GM19238 (cell line): Measurements from ENCODE around the gene RALGPS1.

Experiments
- DNase-seq: peaks from one replicate; pipeline ENCODE4 v3.0.0; 2011; ENCODE audit warnings: low spot score; ENCODE audit not compliant: insufficient read length

RALGPS1 gene

DNA sequence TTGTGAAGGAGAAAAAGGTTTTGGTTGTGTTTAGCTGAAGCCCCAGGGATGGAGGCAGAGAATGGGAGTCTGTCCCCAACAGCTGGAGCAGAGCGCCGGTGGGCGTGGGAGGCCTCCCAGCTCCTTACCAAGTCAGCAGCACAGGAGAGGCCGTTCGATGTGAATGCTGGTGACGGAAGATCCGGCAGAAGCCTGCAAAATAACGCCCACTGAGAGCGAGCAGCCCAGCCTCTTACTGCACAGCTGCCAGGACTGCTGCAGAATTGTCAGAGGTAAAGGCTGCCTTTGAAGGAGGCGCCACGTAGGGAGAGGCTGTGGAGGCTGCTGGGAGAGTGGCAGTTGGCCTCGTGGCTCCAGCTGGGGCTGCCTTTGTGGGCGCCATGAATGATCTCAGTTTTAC, 181.6 kb downstream of the RALGPS1 start:
- no peak for DNase-seq

DNA sequence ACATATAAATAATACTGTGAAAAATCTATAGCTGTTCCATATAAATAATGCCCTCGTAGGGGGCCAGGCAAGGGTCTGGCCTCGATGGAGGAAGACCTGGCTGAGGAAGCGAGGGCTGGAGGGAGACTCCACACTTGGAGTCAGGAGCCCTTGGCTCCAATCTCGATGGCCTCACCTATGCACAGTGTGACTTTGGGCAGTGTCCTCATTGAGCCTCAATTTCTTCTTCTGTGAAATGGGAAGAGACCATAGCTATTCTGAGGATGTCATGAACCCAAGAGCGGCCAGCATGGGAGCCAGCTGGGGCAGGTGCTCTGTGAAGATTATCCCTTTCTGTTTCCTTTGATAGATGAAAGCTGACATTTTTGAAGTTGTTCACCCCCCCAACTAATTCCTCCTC, 183.1 kb downstream of the RALGPS1 start:
- no peak for DNase-seq

DNA sequence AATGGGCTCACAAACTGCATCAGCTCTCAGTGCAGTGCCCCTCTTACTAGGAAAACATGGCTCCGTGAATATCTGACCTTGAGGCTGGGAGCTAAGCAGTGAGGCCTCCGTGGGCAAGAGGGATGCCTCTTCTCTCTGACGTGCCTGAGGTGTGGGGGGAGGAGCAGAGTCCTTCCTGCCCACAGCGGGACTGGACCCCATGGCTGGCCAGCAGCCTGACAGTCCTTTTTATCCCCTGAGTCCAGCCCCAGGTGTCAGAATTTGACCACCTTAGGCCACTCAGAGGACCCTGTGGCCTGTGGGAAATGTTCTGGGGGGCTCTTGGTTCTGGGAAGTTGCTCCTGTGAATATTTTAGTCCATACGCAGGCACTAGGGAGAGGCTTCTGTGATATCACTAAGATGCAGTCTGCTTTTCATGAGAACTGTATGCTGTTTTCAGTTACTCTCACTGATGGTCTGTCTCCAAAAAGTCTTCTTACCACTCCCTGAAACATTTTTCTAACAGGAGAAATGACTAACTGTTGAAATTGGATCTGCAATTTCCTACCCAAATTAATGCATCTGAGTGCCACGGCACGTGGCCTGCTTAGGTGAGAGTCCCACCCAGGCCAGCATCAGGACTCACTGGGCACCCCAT, 184.5 kb downstream of the RALGPS1 start:
- DNase-seq, result no peak

DNA sequence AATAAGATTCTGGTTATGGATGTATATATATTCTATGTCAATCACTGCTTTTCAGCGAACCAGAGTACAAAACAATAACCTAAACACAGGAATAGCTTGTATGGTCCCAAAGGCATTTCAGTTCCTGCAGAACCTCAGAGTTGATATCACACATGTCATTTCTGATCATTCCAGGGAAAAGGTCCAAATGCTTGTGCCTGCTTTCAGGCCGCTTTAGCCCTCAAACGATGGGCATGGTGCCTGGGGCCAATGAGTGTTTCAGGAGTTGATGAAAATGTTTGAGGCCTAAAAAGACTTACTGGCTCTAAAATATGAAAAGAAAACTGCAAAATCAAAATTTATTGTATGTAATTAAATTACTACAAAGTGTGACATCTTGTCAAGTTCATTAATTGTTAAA, 185.1 kb downstream of the RALGPS1 start:
- no peak for DNase-seq

DNA sequence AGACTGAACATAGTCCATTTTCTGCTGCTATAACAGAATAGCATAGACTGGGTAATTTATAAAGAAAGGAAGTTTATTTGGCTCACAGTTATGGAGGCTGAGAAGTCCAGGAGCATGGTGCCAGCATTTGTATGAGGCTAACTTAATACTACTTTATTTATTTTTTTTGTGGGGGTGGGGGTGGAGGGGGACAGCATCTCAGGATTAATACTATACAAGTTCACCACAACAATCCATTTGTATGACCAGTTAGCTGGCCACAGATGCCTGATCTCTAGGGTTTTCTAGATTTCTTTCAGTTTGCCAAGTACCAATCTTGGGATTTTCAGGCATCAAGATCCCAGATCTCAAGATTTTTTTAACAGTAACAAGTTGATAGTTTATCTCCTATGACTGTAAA, 187.6 kb downstream of the RALGPS1 start:
- no peak for DNase-seq

DNA sequence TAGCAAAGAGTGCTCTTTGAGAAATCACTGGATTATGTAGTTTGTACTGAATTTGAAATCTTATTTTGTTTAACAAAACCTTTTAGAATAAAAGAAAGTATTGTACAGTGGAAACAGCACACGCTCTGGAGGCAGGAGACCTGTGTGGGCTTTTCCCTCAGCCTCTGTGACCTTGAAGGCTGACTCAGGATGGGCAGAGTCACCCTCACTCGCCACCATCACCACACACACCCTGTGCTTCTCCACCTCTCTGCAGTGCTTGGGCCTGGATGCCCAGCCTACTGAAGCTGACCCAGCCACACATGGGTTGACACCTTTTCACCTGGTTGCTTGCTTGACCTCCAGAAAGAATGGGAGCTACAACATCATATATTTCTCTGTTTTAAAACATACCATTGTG, 188.2 kb downstream of the RALGPS1 start:
- no peak for DNase-seq

DNA sequence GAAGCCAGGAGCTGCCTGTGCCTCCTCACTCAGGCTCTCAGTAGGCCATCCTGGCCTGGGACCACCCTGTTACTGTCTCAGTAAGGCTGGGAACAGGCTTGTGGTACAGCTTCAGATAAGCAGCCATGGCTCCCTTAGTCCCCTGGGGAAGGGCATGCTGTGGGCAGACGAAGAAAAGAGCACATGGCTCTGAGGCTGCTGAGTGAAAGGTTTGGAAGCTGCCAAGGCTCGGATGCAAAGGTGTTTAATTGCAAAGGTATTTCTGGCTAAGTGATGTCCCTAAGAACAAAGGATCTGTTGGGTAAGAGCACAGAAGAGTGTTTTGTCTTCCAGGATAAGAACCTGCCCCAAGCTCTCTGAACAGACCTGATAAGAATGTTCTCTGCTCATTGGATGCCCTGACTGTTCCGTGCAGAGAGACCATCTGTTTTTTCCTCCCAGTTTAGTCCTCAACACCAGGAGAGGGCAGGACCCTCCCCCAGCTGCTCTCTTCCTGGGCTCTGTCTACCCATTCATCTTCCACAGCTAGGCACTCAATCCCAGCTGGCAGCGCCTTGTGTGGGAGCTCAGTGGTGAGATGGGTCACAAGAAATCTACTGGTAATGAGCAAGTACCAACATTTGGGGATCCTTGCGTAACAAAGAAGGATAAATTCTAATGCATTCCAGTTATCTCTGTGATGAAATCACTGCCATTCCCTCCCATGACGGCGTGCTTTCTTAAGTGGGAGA, 190.2 kb downstream of the RALGPS1 start:
- DNase-seq, result no peak

DNA sequence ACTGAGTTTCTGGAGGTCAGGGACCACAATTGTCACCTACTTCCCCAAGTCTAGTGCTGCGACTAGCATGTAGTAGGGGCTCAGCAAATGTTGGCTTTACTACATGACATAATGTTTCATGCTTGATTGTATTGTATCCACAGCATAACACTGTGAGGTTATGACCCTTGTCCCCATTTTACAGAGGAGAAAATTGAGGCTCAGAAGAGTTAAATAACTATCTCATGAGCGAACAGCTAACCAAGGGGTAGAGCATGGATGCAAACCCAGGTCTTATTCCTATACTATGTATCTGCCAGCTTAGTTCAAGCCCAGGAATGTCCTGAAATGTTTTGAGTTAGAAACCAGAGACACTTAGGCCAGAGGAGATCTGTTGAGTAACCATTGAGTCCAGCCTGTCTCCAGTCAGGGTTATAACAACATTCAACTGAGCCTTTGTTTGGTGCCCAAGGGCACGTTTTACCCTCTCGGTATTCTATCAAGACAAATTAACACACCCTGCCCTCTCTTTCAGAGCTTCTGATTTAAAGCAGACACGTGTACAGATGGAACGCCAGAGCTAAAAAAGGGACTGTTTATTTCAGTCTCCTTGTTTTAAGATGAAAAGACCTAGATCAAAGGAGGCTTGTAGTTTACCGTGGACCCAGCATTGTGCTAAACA, 191.4 kb downstream of the RALGPS1 start:
- no peak for DNase-seq

DNA sequence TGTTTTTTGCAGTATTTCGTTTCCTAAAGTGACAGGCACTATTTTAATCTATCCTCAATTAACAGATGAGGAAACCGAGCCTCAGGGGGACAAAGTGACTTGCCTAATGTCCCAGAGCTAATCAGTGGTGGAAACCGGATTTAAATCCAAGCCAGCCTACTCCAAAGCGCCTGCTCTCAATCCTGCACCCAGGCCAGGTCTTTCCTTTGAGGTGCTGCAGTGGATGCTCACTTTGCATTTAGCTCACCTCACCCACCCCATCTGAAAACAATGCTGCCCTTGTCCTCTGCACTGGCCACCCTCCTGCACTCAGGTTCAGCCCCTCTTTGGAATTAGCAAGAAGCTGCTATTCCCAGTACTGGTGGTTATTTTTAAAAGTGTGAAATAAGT, 191.9 kb downstream of the RALGPS1 start:
- no peak for DNase-seq

DNA sequence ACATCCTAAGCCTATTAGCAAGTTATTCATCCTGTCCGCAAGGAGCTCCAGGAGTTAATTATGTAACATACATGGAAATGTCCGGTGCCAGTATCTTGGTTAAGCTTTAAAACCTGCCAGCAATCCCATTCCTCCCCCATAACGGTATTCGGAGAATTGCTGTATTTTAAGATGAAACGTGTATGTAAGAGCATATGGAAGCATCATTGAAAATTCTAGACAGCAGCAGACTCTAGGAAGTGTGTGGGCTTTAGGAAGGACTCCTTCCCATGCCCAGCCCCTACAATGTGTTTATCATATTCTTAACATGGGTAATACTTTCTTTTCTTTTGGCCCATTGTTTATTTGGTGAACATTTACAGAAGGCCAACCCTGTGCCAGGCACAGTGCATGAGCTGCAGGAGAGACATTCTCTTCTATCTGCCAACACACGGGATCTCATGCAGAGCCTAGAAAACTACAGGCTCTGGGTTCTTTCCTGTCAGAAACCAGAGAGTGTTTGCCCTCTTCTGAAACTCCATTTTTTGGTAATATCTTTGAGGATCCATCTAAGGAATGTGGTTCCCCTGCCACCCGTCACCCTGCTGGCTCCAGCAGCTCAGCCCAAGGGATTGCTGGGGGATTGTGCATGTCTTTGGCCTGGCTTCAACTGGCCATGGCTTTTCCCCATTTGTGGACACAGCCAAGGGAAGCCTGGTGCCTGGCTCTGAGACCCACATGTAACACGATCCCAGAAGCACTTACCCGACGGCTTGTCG, 192.8 kb downstream of the RALGPS1 start:
- DNase-seq, result no peak

DNA sequence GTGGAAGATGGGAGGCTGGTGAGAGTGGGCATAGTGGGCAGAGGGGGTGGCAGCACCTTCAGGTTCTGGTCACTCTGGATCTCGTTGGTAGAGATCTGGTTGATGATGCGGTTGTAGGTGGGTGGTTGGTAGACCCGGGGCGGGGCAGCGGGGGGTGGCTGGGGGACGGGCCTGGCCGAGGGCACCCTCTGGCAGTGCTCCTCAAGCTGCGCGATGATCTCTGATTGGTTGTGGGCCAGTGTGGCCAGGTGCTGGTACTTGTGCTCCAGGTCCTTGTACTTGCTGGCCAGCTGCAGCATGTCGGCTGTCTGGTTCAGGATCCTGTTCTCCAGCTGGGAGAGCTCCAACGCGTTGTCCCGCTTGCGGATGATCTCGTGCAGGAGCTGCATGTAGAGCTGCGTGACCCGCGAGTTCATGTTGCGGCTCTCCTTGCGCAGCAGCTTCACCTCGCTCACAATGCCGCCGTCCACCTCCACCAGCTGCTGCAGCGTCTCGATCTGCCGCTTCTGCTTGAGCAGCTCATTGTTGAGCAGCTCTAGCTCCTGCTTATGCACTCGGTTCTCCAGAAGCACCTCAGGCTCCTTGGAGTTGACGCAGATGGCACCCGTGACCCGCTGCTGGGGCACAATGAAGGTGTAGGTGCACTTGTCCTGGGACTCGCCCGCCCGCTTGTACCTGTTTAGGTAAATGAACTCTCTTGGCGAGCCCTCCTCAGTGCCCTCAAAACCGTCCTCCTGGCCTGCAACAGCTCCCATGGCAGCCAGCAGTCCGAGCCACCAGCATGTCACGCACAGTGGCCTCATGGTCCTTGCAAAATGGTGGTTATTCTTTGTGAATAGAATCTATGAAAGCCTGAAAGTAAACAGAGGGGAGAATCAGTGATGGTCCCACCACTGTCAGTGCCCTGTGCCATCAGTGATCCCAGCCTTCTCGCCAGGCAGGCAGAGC, 193.6 kb downstream of the RALGPS1 start:
- no peak for DNase-seq

DNA sequence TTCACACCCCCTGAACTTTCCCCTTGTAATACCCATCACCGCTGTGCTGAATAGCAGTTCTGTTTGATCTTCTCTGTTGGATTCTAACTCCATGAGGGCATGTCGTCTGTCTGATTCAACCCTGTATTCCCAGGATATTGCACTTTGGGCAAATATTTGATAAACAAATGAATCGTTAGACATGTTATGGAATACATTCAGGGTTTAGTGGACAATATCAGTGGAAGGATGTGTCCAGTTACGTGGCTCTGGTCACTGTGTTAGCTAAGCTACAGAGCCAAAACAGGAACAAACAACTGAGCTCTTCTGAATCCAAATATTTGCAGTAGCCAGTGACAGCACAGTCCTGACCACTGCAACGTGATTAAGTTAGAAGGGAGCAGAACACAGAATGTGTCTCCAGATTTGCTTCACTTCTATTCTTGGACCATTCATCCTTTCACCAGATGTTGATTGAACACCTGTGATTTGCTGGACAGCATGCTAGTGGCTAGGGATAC, 194.7 kb downstream of the RALGPS1 start:
- DNase-seq, result no peak

DNA sequence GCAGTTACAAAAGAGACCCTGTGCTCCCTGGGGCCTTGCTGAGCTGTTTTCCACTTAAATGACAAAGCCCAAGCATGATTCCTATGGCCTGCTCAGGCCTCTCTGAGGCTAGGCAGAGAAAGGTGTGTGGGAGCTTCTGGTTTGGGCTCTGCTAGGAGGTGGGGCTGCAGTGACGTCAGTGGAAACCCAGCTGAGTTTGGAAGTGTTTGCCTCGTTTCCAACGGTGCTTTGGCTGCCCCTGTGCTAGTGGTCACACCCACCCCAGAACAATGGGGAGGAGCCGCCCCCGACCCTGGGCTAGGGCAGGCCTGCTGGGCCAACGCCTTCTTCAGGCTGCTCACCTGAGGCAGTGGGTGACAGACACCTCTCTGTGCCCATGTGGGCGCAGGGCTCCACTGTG, 197.5 kb downstream of the RALGPS1 start:
- no peak for DNase-seq

DNA sequence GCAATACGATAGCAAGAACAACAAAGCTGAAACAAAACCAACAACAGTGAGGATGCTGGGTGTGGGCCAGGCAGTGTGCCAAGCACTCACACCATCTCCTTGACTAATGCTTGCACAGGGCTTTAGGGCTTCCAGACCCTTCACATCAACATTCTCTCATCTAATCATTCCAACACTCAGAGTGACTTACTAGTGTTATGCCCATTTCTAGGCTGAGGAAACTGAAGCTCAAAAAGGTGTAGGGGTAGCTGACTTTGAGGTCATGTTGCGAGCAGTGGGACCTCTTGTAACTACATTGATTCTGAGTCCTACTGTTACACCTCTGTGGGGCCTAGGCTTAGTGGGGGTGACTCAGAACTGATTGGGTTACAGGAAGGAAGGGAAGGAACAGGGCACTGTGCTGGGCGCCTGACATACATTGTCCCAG, 198.2 kb downstream of the RALGPS1 start:
- DNase-seq, result no peak

DNA sequence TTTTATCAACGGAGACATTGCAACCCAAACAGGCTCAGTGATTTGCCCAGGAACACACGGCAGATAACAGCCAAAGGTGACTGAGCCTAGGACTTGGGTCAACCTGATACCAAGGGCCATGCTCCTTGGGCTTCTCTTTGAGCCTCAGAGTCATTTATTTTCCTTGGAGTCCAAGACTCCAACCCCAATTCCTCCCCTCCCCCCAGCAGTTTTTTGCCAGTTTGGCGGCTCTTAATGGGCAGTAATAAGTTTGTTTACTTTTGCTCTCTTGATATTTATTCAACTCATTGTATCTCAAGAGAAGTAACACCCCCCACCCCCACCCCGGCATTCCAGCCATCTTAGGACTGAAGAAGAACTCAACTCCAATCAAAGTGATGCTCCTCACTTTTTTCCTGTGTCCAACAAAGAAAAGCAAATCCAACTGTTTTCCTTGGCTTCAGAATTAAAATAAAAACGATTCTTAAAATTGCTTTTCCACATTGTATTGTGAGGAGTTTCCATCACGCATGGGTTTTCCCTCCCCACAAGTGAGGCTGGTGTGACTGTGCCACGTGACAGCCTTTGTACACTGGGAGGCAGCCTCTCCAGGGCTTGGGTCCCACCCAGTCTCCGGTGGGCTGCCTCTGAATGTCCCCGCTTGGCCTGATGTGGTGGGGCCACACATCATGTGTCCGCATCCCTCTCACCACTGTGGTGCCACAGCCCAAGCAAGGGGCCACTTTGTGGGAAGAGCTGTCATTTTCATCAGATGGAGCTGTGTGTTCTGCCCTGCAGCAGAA, 198.8 kb downstream of the RALGPS1 start:
- no peak for DNase-seq

DNA sequence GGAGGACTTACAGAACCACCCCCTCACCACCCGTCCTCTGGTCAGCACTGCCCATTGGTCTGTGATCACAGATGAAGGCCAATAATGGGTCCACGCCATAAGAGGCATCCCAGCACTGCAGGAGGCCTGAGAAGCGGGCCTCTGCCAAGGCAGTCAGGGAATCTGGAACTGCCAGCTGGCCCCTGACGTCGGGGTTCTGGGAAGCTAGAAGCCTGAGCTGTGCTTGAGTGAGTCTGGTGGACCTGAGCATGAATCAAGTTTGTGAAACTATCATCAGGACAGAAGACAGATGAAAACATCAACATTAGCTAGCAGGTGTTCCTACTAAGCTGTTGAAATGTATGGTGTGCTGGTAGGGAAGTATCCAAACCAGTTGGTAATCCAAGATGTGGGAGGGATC, 200.0 kb downstream of the RALGPS1 start:
- no peak for DNase-seq

DNA sequence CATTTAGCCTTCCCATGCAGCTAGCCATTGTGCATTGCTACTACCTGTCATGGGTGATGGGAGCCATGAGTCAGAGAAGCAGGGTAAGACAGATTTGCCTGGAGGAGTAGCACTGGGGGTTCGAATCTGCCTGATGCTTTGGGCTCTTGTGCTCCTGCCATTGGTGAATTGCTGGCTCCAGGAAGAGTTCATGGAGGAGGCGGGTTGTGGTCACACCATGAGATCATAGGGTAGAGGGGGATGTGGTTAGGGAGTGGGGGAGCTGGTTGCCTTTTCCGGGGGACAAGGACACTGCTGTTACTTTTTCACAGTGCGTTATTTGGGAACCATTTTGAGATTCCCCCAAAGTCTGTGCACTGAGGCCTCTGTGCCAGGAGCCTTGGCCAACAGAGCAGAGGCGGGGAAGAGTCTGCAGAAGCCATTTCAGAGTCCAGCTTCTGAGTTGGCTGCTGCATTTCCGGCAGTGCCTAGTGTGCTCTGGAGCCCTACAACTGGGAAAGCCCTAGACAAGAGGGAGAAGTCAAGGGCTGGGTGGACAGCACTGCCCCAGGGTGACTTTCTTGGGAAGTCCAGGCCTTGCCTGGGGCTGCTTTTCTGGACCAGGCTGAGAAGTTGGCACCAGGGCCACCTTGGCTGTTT, 201.6 kb downstream of the RALGPS1 start:
- DNase-seq, result no peak

DNA sequence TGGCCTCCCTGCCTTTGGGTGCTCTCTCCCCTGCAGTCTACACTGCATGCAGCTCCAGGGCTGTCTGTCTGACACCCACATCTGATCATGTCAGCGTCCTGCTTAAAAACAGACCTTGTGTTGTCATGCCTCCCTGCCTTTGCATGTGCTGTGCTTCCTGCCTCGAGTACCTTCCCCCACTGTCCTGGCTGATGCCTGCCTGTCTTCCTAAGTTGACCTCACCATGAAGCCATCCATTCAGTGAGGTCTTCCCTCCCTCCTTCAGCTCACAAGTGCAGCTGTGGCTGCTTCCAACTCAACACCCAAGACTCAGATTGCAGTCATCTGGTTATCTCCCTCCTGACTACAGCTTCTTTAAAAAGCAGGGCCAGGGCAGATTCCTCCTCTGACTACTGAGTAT, 202.4 kb downstream of the RALGPS1 start:
- no peak for DNase-seq

DNA sequence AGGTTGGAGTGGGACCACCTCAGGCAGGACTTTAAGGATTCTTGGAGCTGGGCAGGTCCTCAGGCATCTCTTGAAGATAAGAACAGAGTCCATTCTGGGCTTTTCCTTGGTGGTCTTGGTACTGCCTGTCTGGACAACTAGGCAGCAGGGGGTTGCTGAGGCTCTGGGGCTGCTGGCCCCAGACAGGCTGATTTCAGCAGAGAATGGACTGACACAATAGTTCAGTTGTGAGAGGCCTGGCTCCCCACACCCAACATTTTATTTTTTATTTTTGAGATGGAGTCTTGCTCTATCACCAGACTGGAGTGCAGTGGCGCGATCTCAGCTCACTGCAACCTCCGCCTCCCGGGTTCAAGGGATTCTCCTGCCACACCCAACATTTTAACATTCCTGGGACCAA, 203.2 kb downstream of the RALGPS1 start:
- no peak for DNase-seq
